A673 (cell line): Measurements from ENCODE around the gene CPNE5. TPM values are rescaled to one million over a fixed set of nuclear protein-coding genes. Genes with fewer than 3 reads are reported as not detected.

Experiments
- BruUV-seq: library from RNA; stranded (reverse); fragments of 400-500 nt; replicated peaks from 2 replicates; lab custom pipeline; 2021; lab: Mats Ljungman, UMichigan
- CTCF ChIA-PET: fragments of 300-600 bp; sonication (Branson Sonifier 250); formaldehyde crosslinking; loops from one replicate; lab custom pipeline; 2022; ENCODE audit warnings: antibody characterized with exemption; lab: Charles Lee
- POLR2A ChIA-PET: fragments of 300-600 bp; sonication (Branson Sonifier 250); formaldehyde crosslinking; loops from one replicate; lab custom pipeline; 2022; ENCODE audit warnings: antibody characterized with exemption; ENCODE audit not compliant: low non-redundant PET; lab: Charles Lee
- DNase-seq: peaks from one replicate; pipeline ENCODE4 v3.0.0-alpha.2; 2015; ENCODE audit warnings: low spot score
- H3K27ac ChIP-seq: fragments of 200-600 bp; sonication (generic); 2 replicates; pipeline ENCODE4 v1.5.1; 2016; ENCODE audit warnings: mixed run types, low read depth, mild to moderate bottlenecking, mixed read lengths, antibody characterized with exemption, low read length; ENCODE audit not compliant: poor library complexity, severe bottlenecking
- H3K27me3 ChIP-seq: fragments of 200-600 bp; sonication (generic); replicated peaks from 2 replicates; pipeline ENCODE4 v1.6.1; 2017; ENCODE audit warnings: mixed run types, low read depth, mild to moderate bottlenecking, mixed read lengths, antibody characterized with exemption, low read length; ENCODE audit not compliant: insufficient read depth, poor library complexity
- H3K36me3 ChIP-seq: fragments of 200-600 bp; sonication (generic); 2 replicates; pipeline ENCODE4 v1.6.1; 2016; ENCODE audit warnings: mixed run types, mild to moderate bottlenecking, mixed read lengths, antibody characterized with exemption, low read length; ENCODE audit not compliant: insufficient read depth, poor library complexity, severe bottlenecking
- H3K4me1 ChIP-seq: fragments of 200-600 bp; sonication (generic); 2 replicates; pipeline ENCODE4 v1.6.1; 2017; ENCODE audit warnings: mixed run types, mild to moderate bottlenecking, mixed read lengths, antibody characterized with exemption, low read length; ENCODE audit not compliant: insufficient read depth, poor library complexity, severe bottlenecking
- H3K4me3 ChIP-seq: fragments of 200-600 bp; sonication (generic); 2 replicates; pipeline ENCODE4 v1.5.1; 2016; ENCODE audit warnings: low read depth, mixed run types, mild to moderate bottlenecking, mixed read lengths, low read length; ENCODE audit not compliant: poor library complexity, severe bottlenecking
- H3K9me3 ChIP-seq: fragments of 200-600 bp; sonication (generic); 2 replicates; pipeline ENCODE4 v1.6.1; 2016; ENCODE audit warnings: mixed run types, low read depth, mild to moderate bottlenecking, mixed read lengths, antibody characterized with exemption, low read length; ENCODE audit not compliant: poor library complexity, severe bottlenecking
- EZH2 ChIP-seq: fragments of 200-600 bp; sonication (generic); IDR thresholded peaks from 2 replicates; pipeline ENCODE4 v1.6.1; 2017; ENCODE audit warnings: borderline replicate concordance, low read depth, mild to moderate bottlenecking, mixed read lengths, antibody characterized with exemption, low read length; ENCODE audit not compliant: poor library complexity, severe bottlenecking
- intact Hi-C: fragments of 100-400 bp; cut with micrococcal nuclease; formaldehyde crosslinking; loops from one replicate; pipeline ENCODE4 v1.10.0; 2022; ENCODE audit not compliant: unreplicated experiment
- total RNA-seq: library from RNA; stranded (reverse); gene quantifications from 2 replicates; pipeline ENCODE4 v1.2.3, GENCODE V29; 2021
- TF ChIP-seq, protein P1 (sequence below): fragments of 300-800, 200-600 bp; sonication (generic); conservative IDR thresholded peaks from 2 replicates; pipeline ENCODE4 v1.5.1; 2017; ENCODE audit warnings: low read depth, mild to moderate bottlenecking, antibody characterized with exemption, low read length, moderate library complexity, mixed read lengths

The CPNE5 gene
- total RNA-seq, 1 experiment from 2014 or later = 0.13 TPM

DNA sequence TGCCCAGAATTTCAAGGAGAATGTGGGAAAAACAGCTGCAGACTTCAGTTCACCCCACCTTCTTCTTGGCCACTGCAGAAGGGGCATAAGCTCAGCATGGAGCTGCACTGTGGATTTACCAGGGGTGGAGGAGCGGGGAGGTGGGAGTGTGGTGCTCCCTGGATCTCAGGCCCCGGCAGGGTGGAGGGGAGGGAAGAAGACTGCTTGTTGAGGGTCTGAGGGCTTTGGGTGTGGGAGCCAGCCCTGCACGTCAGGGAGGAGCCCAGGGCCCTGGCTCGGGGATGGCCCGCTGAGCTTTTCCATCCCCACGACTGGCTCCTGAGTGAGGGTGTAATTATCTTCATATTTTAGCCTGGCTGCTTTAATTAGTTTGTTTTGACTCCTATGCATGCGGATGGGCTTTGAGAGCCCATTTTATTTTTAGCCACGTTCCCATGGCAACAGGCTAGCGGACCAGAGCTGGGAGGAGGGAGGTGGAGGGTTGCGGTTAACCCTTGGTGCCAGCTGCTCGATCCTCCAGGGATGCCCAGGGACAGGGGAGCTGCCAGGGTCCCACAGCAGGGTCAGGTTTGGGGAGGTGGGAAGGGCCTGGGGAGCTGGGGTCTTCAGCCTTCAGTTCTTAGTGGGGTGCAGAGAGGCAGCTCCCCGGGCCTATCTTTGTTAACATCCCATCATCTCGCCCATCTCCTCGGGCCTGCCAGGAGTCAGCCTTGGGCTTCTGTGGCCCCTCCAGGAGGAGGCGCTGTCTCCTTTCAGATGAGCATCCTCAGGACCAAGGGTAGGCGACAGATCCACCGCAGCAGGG, 73.4 kb downstream of the CPNE5 start:
- no peak for TF ChIP-seq EZH2
- TF ChIP-seq, protein P1, sequence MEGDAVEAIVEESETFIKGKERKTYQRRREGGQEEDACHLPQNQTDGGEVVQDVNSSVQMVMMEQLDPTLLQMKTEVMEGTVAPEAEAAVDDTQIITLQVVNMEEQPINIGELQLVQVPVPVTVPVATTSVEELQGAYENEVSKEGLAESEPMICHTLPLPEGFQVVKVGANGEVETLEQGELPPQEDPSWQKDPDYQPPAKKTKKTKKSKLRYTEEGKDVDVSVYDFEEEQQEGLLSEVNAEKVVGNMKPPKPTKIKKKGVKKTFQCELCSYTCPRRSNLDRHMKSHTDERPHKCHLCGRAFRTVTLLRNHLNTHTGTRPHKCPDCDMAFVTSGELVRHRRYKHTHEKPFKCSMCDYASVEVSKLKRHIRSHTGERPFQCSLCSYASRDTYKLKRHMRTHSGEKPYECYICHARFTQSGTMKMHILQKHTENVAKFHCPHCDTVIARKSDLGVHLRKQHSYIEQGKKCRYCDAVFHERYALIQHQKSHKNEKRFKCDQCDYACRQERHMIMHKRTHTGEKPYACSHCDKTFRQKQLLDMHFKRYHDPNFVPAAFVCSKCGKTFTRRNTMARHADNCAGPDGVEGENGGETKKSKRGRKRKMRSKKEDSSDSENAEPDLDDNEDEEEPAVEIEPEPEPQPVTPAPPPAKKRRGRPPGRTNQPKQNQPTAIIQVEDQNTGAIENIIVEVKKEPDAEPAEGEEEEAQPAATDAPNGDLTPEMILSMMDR = peak; percentile 90
- H3K27ac ChIP-seq = no peak overlapping the region
- ChIA-PET CTCF (interaction anchor here (0.5 to 1.9 kb wide), 6 partner anchors 16 to 445 kb away, joined by 3 to 10 read pairs (median 4); no protein-coding TSS in a partner anchor), POLR2A (interaction anchor here (0.5 kb wide), 1 partner anchor 600 kb away, joined by 4 read pairs; no protein-coding TSS in a partner anchor)
- no peak overlapping the region for H3K4me3 ChIP-seq
- BruUV-seq = no TSS peak
- peaks cover 7% of the 10 kb centered on the region for H3K4me1 ChIP-seq
- intact Hi-C loops = loop anchor here (1.0 to 2.0 kb wide), 3 partner anchors 86 to 445 kb away; no protein-coding TSS in a partner anchor
- H3K9me3 ChIP-seq = no peaks in the 10 kb centered on the region
- no peaks in the 10 kb centered on the region for H3K36me3 ChIP-seq
- peak; percentile 82 for DNase-seq
- H3K27me3 ChIP-seq = no peaks in the 10 kb centered on the region

DNA sequence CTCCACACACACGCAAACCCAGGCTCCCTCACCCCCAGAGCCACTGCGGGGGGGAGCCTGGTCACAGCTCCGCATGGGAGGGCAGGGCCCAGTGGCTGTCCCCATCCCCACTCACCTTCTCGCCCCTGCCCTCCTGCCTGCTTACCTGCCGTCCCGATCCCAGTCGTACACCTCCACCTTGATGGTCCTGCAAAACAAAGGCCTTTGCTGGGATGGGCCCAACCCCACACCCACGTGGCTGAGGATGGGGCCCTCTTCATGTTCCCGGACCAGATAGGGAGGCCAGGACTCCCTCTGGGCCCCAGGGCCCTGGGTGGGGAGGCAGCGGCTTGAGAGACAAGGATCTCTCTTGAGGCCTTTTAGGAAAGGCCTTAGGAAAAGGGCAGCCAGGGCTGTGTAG, 74.1 kb downstream of the CPNE5 start:
- no peak for TF ChIP-seq EZH2
- TF ChIP-seq, protein P1 = no peak
- H3K27ac ChIP-seq = no peak overlapping the region
- CTCF ChIA-PET = interaction anchor here (1.9 kb wide), 1 partner anchor 17 kb away, joined by 4 read pairs; no protein-coding TSS in a partner anchor
- no peaks in the 10 kb centered on the region for H3K27me3 ChIP-seq
- intact Hi-C loops = no loop called here
- no TSS peak for BruUV-seq
- peaks cover 7% of the 10 kb centered on the region for H3K4me1 ChIP-seq
- no peaks in the 10 kb centered on the region for H3K9me3 ChIP-seq
- POLR2A ChIA-PET = interaction anchor here (0.5 kb wide), 1 partner anchor 601 kb away, joined by 4 read pairs; no protein-coding TSS in a partner anchor
- no peak for DNase-seq
- H3K36me3 ChIP-seq = no peaks in the 10 kb centered on the region
- H3K4me3 ChIP-seq = no peak overlapping the region

DNA sequence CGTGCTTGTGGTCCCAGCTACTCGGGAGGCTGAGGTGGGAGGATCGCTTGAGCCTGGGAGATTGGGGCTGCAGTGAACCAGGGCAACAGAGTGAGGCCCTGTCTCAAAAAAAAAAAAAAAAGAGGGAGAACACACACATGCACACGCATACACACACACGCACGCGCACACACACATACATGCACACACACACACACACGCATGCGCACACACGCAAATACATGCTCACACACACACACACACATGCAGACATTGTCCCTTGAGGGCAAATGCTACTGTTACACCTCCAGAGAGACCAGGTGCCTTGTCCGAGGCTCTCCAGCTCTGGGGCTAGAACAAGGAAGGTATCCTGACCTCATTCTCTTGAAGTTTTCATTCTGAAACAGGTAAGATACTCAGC, 77.1 kb downstream of the CPNE5 start:
- no peaks in the 10 kb centered on the region for H3K27me3 ChIP-seq
- BruUV-seq = no TSS peak
- H3K4me3 ChIP-seq = no peak overlapping the region
- POLR2A ChIA-PET = no interaction called here
- H3K36me3 ChIP-seq = no peaks in the 10 kb centered on the region
- TF ChIP-seq EZH2 = no peak
- TF ChIP-seq, protein P1 = no peak
- no peak overlapping the region for H3K27ac ChIP-seq
- H3K4me1 ChIP-seq = no peaks in the 10 kb centered on the region
- H3K9me3 ChIP-seq = no peaks in the 10 kb centered on the region
- no peak for DNase-seq
- intact Hi-C loops = no loop called here
- CTCF ChIA-PET = no interaction called here
